GM18951 (cell line): ENCODE results near the gene RBP5.

Experiments used
- POLR2A ChIP-seq: IDR thresholded peaks from 4 replicates; pipeline ENCODE4 v1.6.1; 2011; ENCODE audit warnings: mild to moderate bottlenecking; ENCODE audit not compliant: insufficient read length, insufficient read depth; ENCODE audit errors: extremely low read depth
- in situ Hi-C: fragments of 300-500 bp; cut with MboI; formaldehyde crosslinking; loops from one replicate; pipeline ENCODE4 v1.12.0; 2022; ENCODE audit warnings: low sequenced_read_pairs, mixed read lengths, inconsistent platforms; ENCODE audit not compliant: unreplicated experiment

Gene RBP5

GRCh38 chr12:7141351-7142005 lies 12.8 kb upstream of the RBP5 start:
- TF ChIP-seq POLR2A, result no peak
- in situ Hi-C loops, result no loop called here

- no peak for TF ChIP-seq POLR2A
- in situ Hi-C loops, result no loop called here
These were observed 10.5 kb upstream of the RBP5 start for GRCh38 chr12:7139200-7139599.

- in situ Hi-C loops, result no loop called here
- TF ChIP-seq POLR2A, result no peak
These were observed 9.2 kb upstream of the RBP5 start for GRCh38 chr12:7137908-7138307.

- in situ Hi-C loops, result no loop called here
- no peak for TF ChIP-seq POLR2A
These were observed 8.0 kb upstream of the RBP5 start for GRCh38 chr12:7136676-7137075.

GRCh38 chr12:7136071-7136470 lies 7.4 kb upstream of the RBP5 start:
- in situ Hi-C loops, result no loop called here

GRCh38 chr12:7134396-7135166 lies 5.9 kb upstream of the RBP5 start:
- in situ Hi-C loops, result no loop called here

More at GRCh38 chr12:7136071-7136470, 7.4 kb upstream of the RBP5 start:
- TF ChIP-seq POLR2A, result no peak

GRCh38 chr12:7131502-7131866 lies 2.8 kb upstream of the RBP5 start:
- in situ Hi-C loops, result no loop called here
- no peak for TF ChIP-seq POLR2A

More at GRCh38 chr12:7134396-7135166, 5.9 kb upstream of the RBP5 start:
- no peak for TF ChIP-seq POLR2A

GRCh38 chr12:7130701-7131501 lies 2.2 kb upstream of the RBP5 start:
- no peak for TF ChIP-seq POLR2A
- in situ Hi-C loops, result no loop called here

GRCh38 chr12:7129872-7130691 lies 1.4 kb upstream of the RBP5 start, which contains the start of gene CLSTN3:
CLSTN3 (plus strand) TSS chr12:7130371; CDS start chr12:7130649, 278 bp downstream.
- in situ Hi-C loops, result no loop called here
- TF ChIP-seq POLR2A, result peak; percentile 38

- in situ Hi-C loops, result no loop called here
- TF ChIP-seq POLR2A, result no peak
These were observed 690 bp upstream of the RBP5 start for GRCh38 chr12:7129287-7129871.

- in situ Hi-C loops, result no loop called here
- no peak for TF ChIP-seq POLR2A
These were observed 618 bp downstream of the RBP5 start for GRCh38 chr12:7127916-7128626.
